HepG2 (cell line): ENCODE results near the gene LPAR1. TPM values are rescaled to one million over a fixed set of nuclear protein-coding genes. Genes with fewer than 3 reads are reported as not detected.

Experiments
- ATAC-seq: fragments of 200-7000 bp; cut with Tn5 transposase; 3 replicates; pipeline ENCODE4 v1.9.1; 2020; ENCODE audit warnings: mild to moderate bottlenecking, moderate library complexity
- BruUV-seq: library from RNA; stranded (reverse); fragments of 400-500 nt; replicated peaks from 2 replicates; lab custom pipeline; 2021; lab: Mats Ljungman, UMichigan
- CTCF ChIA-PET: fragments of 300-600 bp; formaldehyde crosslinking; extraction: SDS; loops from one replicate; lab custom pipeline; 2021; ENCODE audit warnings: low total read pairs, inconsistent platforms, low intra/inter-chr PET ratio; lab: Yijun Ruan, JAX
- POLR2A ChIA-PET: fragments of 350-600 bp; sonication (Branson Sonifier 250); formaldehyde crosslinking; loops from one replicate; lab custom pipeline; 2020; ENCODE audit warnings: antibody characterized with exemption, inconsistent platforms; lab: Yijun Ruan, JAX
- DNase-seq: peaks from one replicate; pipeline ENCODE4 v3.0.0-alpha.2; 2015; ENCODE audit warnings: low spot score
- FAIRE-seq: peaks from 3 replicates; lab custom pipeline; 2011; peaks lifted over from hg19 to GRCh38; lab: Jason Lieb, UNC
- H2AFZ ChIP-seq: one replicate; pipeline ENCODE4 v1.6.1; 2011; ENCODE audit warnings: low read length, inconsistent platforms
- H3K27ac ChIP-seq: fragments of 300-600 bp; 3 replicates; pipeline ENCODE4 v1.8.0; 2011; ENCODE audit warnings: mixed run types, mild to moderate bottlenecking, mixed read lengths, low read length, inconsistent platforms; ENCODE audit not compliant: insufficient read depth; ENCODE audit errors: extremely low read length
- H3K27me3 ChIP-seq, 2 experiments: fragments of 200-600 bp in 1 of 2; 2 replicates in 1 of 2; 3 replicates in 1 of 2; pipeline versions ENCODE4 v1.6.0 to v1.8.0; 2011; ENCODE audit warnings: low read length in 2 of 2, mild to moderate bottlenecking in 2 of 2, moderate library complexity in 2 of 2, inconsistent platforms in 1 of 2; ENCODE audit not compliant: insufficient read depth in 2 of 2, control insufficient read depth in 1 of 2
- H3K36me3 ChIP-seq, 2 experiments: fragments of 200-600 bp in 1 of 2; replicated peaks in 1 of 2; 2 replicates in 1 of 2; 3 replicates in 1 of 2; pipeline versions ENCODE4 v1.5.1 to v1.8.0; 2011; ENCODE audit warnings: low read length in 2 of 2, inconsistent platforms in 1 of 2; ENCODE audit not compliant: insufficient read depth in 2 of 2, control insufficient read depth in 1 of 2
- H3K4me1 ChIP-seq: 2 replicates; pipeline ENCODE4 v1.5.1; 2012; ENCODE audit warnings: low read length, inconsistent platforms; ENCODE audit not compliant: insufficient read depth
- H3K4me2 ChIP-seq: 2 replicates; pipeline ENCODE4 v1.6.0; 2011; ENCODE audit warnings: low read depth, low read length, inconsistent platforms
- H3K4me3 ChIP-seq, 3 experiments: fragments of 200-600 bp in 1 of 3; sonication (generic), shearing (Covaris generic) in 1 of 3; replicated peaks in 1 of 3; 2 replicates each; pipeline ENCODE4 v1.5.1; 2011 to 2016; ENCODE audit warnings: low read length in 3 of 3, inconsistent platforms in 2 of 3, low read depth in 2 of 3, mild to moderate bottlenecking in 2 of 3, control low read depth in 1 of 3, mixed read lengths in 1 of 3; ENCODE audit not compliant: insufficient read depth in 1 of 3
- H3K79me2 ChIP-seq: one replicate; pipeline ENCODE4 v1.6.1; 2011; ENCODE audit warnings: low read length, inconsistent platforms; ENCODE audit not compliant: insufficient read depth
- H3K9ac ChIP-seq: 2 replicates; pipeline ENCODE4 v1.6.0; 2011; ENCODE audit warnings: mild to moderate bottlenecking, low read depth, low read length, inconsistent platforms; ENCODE audit not compliant: insufficient read depth
- H3K9me3 ChIP-seq: 2 replicates; pipeline ENCODE4 v1.5.1; 2012; ENCODE audit warnings: mild to moderate bottlenecking, low read length
- H4K20me1 ChIP-seq: 2 replicates; pipeline ENCODE4 v1.6.0; 2011; ENCODE audit warnings: inconsistent platforms, mild to moderate bottlenecking, low read length, moderate library complexity; ENCODE audit not compliant: insufficient read depth
- GLI4 ChIP-seq: sonication (generic); formaldehyde crosslinking; IDR thresholded peaks from 2 replicates; pipeline ENCODE4 v1.5.1; 2020; ENCODE audit warnings: missing genetic modification reagents, mild to moderate bottlenecking, moderate library complexity, borderline replicate concordance
- GTF3A ChIP-seq: sonication (generic); formaldehyde crosslinking; conservative IDR thresholded peaks from 2 replicates; pipeline ENCODE4 v1.4.0; 2020; ENCODE audit warnings: mild to moderate bottlenecking, missing genetic modification reagents
- MBNL3 ChIP-seq: fragments of 250-450 bp; sonication (Bioruptor Pico); conservative IDR thresholded peaks from 2 replicates; pipeline ENCODE4 v1.8.0; 2022; ENCODE audit warnings: mild to moderate bottlenecking, inconsistent platforms
- MLLT10 ChIP-seq: sonication (generic); formaldehyde crosslinking; IDR thresholded peaks from 2 replicates; pipeline ENCODE4 v1.4.0; 2020; ENCODE audit warnings: missing genetic modification reagents
- NCOR1 ChIP-seq: fragments of 200-600 bp; sonication (generic); IDR thresholded peaks from 2 replicates; pipeline ENCODE4 v1.7.0; 2017; ENCODE audit warnings: antibody characterized with exemption, low read length, borderline replicate concordance
- PHF8 ChIP-seq: sonication (generic); formaldehyde crosslinking; IDR thresholded peaks from 2 replicates; pipeline ENCODE4 v1.5.0; 2020; ENCODE audit warnings: missing genetic modification reagents
- RBM22 ChIP-seq: fragments of 200-400 bp; formaldehyde crosslinking; optimal IDR thresholded peaks from 2 replicates; pipeline ENCODE3; 2017; ENCODE audit warnings: mild to moderate bottlenecking, low read length, moderate library complexity
- ZKSCAN5 ChIP-seq: sonication (generic); formaldehyde crosslinking; IDR thresholded peaks from 2 replicates; pipeline ENCODE4 v1.5.1; 2020; ENCODE audit warnings: mild to moderate bottlenecking, missing genetic modification reagents
- ZNF225 ChIP-seq: sonication (generic); formaldehyde crosslinking; IDR thresholded peaks from 2 replicates; pipeline ENCODE4 v1.4.0; 2020; ENCODE audit warnings: mild to moderate bottlenecking, missing genetic modification reagents
- ZNF264 ChIP-seq: sonication (generic); formaldehyde crosslinking; IDR thresholded peaks from 2 replicates; pipeline ENCODE4 v1.4.0; 2020; ENCODE audit warnings: missing genetic modification reagents
- ZNF367 ChIP-seq: sonication (generic); formaldehyde crosslinking; IDR thresholded peaks from 2 replicates; pipeline ENCODE4 v1.4.0; 2020; ENCODE audit warnings: missing genetic modification reagents, borderline replicate concordance
- ZNF749 ChIP-seq: sonication (generic); formaldehyde crosslinking; IDR thresholded peaks from 2 replicates; pipeline ENCODE4 v1.8.0; 2022; ENCODE audit warnings: mild to moderate bottlenecking, missing genetic modification reagents, moderate library complexity, borderline replicate concordance
- ZNF776 ChIP-seq: sonication (generic); formaldehyde crosslinking; IDR thresholded peaks from 2 replicates; pipeline ENCODE4 v1.4.0; 2020; ENCODE audit warnings: mild to moderate bottlenecking, missing genetic modification reagents
- WGBS: methylation state at CpG from one replicate; pipeline ENCODE4 v1.1.6; 2017; ENCODE audit warnings: low lambda C conversion rate; 5-methylcytosine and 5-hydroxymethylcytosine counted together
- in situ Hi-C: cut with HindIII; loops from 2 replicates; pipeline ENCODE4 v1.10.0; 2017; ENCODE audit warnings: low pct_unique_long_range_greater_than_20kb; ENCODE audit not compliant: extremely low pct_ligation_motif_present
- intact Hi-C: fragments of 100-400 bp; cut with micrococcal nuclease; formaldehyde crosslinking; loops from one replicate; pipeline ENCODE4 v1.10.0; 2022; ENCODE audit not compliant: unreplicated experiment
- polyA plus RNA-seq, 8 experiments: library from polyadenylated mRNA; depleted of rRNA in 3 of 8; stranded (reverse) in 7 of 8; unstranded in 1 of 8; fragments of >200 nt; fragmentation: Illumina TruSeq in 4 of 8; extraction: Trizol in 4 of 8; gene quantifications; 2 replicates each; pipeline versions ENCODE4 v1.2.1 to v1.2.3, GENCODE V29; 2011 to 2016; ENCODE audit warnings: low read depth in 4 of 8, missing spikeins in 1 of 8, mixed read lengths in 1 of 8; ENCODE audit not compliant: insufficient read depth in 1 of 8
- total RNA-seq, 5 experiments: library from RNA; depleted of rRNA; stranded (reverse); fragments of >200 nt; fragmentation: Illumina TruSeq; extraction: Trizol; gene quantifications; 2 replicates each; pipeline ENCODE4 v1.2.3, GENCODE V29; 2016; ENCODE audit warnings: low read depth in 1 of 5
- TF ChIP-seq, protein P1 (sequence below): IDR thresholded peaks from 2 replicates; pipeline ENCODE4 v1.6.1; 2012; ENCODE audit warnings: inconsistent platforms
- TF ChIP-seq, protein P2 (sequence below): sonication (generic); formaldehyde crosslinking; IDR thresholded peaks from 2 replicates; pipeline ENCODE4 v1.4.0; 2020; ENCODE audit warnings: missing genetic modification reagents, borderline replicate concordance
- TF ChIP-seq, protein P3 (sequence below): conservative IDR thresholded peaks from 2 replicates; pipeline ENCODE4 v1.6.1; 2018; ENCODE audit warnings: missing genetic modification reagents
- TF ChIP-seq, protein P4 (sequence below): sonication (generic); formaldehyde crosslinking; IDR thresholded peaks from 2 replicates; pipeline ENCODE4 v1.5.1; 2020; ENCODE audit warnings: mild to moderate bottlenecking, missing genetic modification reagents, borderline replicate concordance

Gene LPAR1
- total and polyA plus RNA-seq, 2 of the 13 experiments (the other 11 are each of a cell fraction or from before 2014, with no cell fraction given): not detected

DNA sequence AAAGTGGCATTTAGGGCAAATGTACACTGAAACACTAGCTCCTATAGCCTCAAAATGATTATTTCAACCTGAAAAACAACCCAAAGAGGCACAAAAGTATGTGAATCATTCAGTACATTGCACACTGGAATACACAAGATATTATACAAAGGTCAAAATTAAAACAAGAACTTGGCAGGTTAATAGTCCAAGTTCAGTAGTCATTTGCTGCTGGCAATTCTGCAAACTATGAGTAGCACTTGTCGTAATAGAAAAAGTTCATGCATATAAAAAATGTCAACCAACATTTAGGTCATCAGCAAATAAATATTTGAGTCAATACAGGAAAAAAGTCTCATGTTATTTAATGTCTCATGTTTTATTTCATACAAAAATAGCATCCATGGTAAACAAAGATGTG, 98.7 kb downstream of the LPAR1 start:
- intact Hi-C loops: no loop called here
- Histone ChIP-seq H3K9me3 (no peaks in the 10 kb centered on the region), H2AFZ (no peak overlapping the region), H4K20me1 (no peaks in the 10 kb centered on the region), H3K79me2 (no peaks in the 10 kb centered on the region), H3K4me3 (no peak overlapping the region), H3K36me3 (no peaks in the 10 kb centered on the region), H3K4me2 (no peak overlapping the region), H3K27me3 (no peaks in the 10 kb centered on the region), H3K9ac (no peak overlapping the region), H3K27ac (no peak overlapping the region), H3K4me1 (no peaks in the 10 kb centered on the region)
- no peak for DNase-seq
- ChIA-PET POLR2A (no interaction called here), CTCF (no interaction called here)
- ATAC-seq: no peak
- 4% methylated on average over 1 of the region's 1 CpG for WGBS
- no peak for FAIRE-seq
- in situ Hi-C loops: no loop called here
- BruUV-seq: no TSS peak
- TF ChIP-seq GLI4 (CRISPR knock-in tag): no peak
- no peak for TF ChIP-seq RBM22
- no peak for TF ChIP-seq PHF8
- TF ChIP-seq NCOR1: no peak
- no peak for TF ChIP-seq MLLT10
- TF ChIP-seq MBNL3 (CRISPR knock-in tag): no peak
- TF ChIP-seq ZNF225 (CRISPR knock-in tag): no peak
- TF ChIP-seq, protein P1, sequence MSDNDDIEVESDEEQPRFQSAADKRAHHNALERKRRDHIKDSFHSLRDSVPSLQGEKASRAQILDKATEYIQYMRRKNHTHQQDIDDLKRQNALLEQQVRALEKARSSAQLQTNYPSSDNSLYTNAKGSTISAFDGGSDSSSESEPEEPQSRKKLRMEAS: no peak
- TF ChIP-seq ZNF749 (CRISPR knock-in tag): no peak
- TF ChIP-seq ZKSCAN5: no peak
- TF ChIP-seq, protein P2, sequence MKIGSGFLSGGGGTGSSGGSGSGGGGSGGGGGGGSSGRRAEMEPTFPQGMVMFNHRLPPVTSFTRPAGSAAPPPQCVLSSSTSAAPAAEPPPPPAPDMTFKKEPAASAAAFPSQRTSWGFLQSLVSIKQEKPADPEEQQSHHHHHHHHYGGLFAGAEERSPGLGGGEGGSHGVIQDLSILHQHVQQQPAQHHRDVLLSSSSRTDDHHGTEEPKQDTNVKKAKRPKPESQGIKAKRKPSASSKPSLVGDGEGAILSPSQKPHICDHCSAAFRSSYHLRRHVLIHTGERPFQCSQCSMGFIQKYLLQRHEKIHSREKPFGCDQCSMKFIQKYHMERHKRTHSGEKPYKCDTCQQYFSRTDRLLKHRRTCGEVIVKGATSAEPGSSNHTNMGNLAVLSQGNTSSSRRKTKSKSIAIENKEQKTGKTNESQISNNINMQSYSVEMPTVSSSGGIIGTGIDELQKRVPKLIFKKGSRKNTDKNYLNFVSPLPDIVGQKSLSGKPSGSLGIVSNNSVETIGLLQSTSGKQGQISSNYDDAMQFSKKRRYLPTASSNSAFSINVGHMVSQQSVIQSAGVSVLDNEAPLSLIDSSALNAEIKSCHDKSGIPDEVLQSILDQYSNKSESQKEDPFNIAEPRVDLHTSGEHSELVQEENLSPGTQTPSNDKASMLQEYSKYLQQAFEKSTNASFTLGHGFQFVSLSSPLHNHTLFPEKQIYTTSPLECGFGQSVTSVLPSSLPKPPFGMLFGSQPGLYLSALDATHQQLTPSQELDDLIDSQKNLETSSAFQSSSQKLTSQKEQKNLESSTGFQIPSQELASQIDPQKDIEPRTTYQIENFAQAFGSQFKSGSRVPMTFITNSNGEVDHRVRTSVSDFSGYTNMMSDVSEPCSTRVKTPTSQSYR (CRISPR knock-in tag): no peak
- no peak for TF ChIP-seq ZNF264 (CRISPR knock-in tag)
- TF ChIP-seq GTF3A (CRISPR knock-in tag): no peak
- TF ChIP-seq, protein P3, sequence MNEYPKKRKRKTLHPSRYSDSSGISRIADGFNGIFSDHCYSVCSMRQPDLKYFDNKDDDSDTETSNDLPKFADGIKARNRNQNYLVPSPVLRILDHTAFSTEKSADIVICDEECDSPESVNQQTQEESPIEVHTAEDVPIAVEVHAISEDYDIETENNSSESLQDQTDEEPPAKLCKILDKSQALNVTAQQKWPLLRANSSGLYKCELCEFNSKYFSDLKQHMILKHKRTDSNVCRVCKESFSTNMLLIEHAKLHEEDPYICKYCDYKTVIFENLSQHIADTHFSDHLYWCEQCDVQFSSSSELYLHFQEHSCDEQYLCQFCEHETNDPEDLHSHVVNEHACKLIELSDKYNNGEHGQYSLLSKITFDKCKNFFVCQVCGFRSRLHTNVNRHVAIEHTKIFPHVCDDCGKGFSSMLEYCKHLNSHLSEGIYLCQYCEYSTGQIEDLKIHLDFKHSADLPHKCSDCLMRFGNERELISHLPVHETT (CRISPR knock-in tag): no peak
- no peak for TF ChIP-seq ZNF776 (CRISPR knock-in tag)
- no peak for TF ChIP-seq ZNF367 (CRISPR knock-in tag)
- TF ChIP-seq, protein P4, sequence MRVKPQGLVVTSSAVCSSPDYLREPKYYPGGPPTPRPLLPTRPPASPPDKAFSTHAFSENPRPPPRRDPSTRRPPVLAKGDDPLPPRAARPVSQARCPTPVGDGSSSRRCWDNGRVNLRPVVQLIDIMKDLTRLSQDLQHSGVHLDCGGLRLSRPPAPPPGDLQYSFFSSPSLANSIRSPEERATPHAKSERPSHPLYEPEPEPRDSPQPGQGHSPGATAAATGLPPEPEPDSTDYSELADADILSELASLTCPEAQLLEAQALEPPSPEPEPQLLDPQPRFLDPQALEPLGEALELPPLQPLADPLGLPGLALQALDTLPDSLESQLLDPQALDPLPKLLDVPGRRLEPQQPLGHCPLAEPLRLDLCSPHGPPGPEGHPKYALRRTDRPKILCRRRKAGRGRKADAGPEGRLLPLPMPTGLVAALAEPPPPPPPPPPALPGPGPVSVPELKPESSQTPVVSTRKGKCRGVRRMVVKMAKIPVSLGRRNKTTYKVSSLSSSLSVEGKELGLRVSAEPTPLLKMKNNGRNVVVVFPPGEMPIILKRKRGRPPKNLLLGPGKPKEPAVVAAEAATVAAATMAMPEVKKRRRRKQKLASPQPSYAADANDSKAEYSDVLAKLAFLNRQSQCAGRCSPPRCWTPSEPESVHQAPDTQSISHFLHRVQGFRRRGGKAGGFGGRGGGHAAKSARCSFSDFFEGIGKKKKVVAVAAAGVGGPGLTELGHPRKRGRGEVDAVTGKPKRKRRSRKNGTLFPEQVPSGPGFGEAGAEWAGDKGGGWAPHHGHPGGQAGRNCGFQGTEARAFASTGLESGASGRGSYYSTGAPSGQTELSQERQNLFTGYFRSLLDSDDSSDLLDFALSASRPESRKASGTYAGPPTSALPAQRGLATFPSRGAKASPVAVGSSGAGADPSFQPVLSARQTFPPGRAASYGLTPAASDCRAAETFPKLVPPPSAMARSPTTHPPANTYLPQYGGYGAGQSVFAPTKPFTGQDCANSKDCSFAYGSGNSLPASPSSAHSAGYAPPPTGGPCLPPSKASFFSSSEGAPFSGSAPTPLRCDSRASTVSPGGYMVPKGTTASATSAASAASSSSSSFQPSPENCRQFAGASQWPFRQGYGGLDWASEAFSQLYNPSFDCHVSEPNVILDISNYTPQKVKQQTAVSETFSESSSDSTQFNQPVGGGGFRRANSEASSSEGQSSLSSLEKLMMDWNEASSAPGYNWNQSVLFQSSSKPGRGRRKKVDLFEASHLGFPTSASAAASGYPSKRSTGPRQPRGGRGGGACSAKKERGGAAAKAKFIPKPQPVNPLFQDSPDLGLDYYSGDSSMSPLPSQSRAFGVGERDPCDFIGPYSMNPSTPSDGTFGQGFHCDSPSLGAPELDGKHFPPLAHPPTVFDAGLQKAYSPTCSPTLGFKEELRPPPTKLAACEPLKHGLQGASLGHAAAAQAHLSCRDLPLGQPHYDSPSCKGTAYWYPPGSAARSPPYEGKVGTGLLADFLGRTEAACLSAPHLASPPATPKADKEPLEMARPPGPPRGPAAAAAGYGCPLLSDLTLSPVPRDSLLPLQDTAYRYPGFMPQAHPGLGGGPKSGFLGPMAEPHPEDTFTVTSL: no peak
